ENCODE results near the gene RBKS.
"Not testable (repeated sequence)": the region's sequence is repeated elsewhere in the genome, so short reads cannot be mapped to it uniquely, and the experiment has no call there.

The RBKS gene

GRCh38 chr2:27798948-27799645 is 91.1 kb downstream of the RBKS start:
- DNase-seq (ENCODE audit: low read depth in 2 of 2), result no peak

GRCh38 chr2:27798486-27798885 is 91.7 kb downstream of the RBKS start:
- DNase-seq (ENCODE audit: low read depth in 2 of 2), result no peak

- DNase-seq (ENCODE audit: low read depth in 2 of 2), result no peak
These were observed 92.3 kb downstream of the RBKS start for GRCh38 chr2:27797841-27798240.

GRCh38 chr2:27796791-27797765 is 93.1 kb downstream of the RBKS start:
- DNase-seq (ENCODE audit: low read depth in 2 of 2), result no peak

GRCh38 chr2:27795868-27796277 is 94.3 kb downstream of the RBKS start:
- DNase-seq (ENCODE audit: low read depth in 2 of 2), result no peak

GRCh38 chr2:27795093-27795834 is 94.9 kb downstream of the RBKS start:
- no peak for DNase-seq (ENCODE audit: low read depth in 2 of 2)

- DNase-seq (ENCODE audit: low read depth in 2 of 2), result no peak
These were observed 97.4 kb downstream of the RBKS start for GRCh38 chr2:27792759-27793158.

GRCh38 chr2:27790796-27791195 is 99.4 kb downstream of the RBKS start:
- no peak for DNase-seq (ENCODE audit: low read depth in 2 of 2)

- DNase-seq (ENCODE audit: low read depth in 2 of 2), result no peak
These were observed 107.5 kb downstream of the RBKS start for GRCh38 chr2:27782701-27783100.

GRCh38 chr2:27781496-27781895 is 108.7 kb downstream of the RBKS start:
- no peak for DNase-seq (ENCODE audit: low read depth in 2 of 2)

- no peak for DNase-seq (ENCODE audit: low read depth in 2 of 2)
These were observed 110.7 kb downstream of the RBKS start for GRCh38 chr2:27779417-27780055.

GRCh38 chr2:27776696-27777095 is 113.5 kb downstream of the RBKS start:
- DNase-seq (ENCODE audit: low read depth in 2 of 2), result no peak

GRCh38 chr2:27776097-27776496 is 114.1 kb downstream of the RBKS start:
- DNase-seq (ENCODE audit: low read depth in 2 of 2), result no peak

- no peak for DNase-seq (ENCODE audit: low read depth in 2 of 2)
These were observed 116.2 kb downstream of the RBKS start for GRCh38 chr2:27773959-27774358.

- DNase-seq (ENCODE audit: low read depth in 2 of 2), result no peak
These were observed 117.4 kb downstream of the RBKS start for GRCh38 chr2:27772804-27773203.

- DNase-seq (ENCODE audit: low read depth in 2 of 2), result peak; percentile 76 to 82
These were observed 118.4 kb downstream of the RBKS start, which contains the start of gene MRPL33 for GRCh38 chr2:27771548-27772335. Gene MRPL33, plus strand, starts transcription at chr2:27771719. Its CDS starts 59 bp downstream, at chr2:27771778.

- DNase-seq (ENCODE audit: low read depth in 2 of 2), result no peak
These were observed 119.0 kb downstream of the RBKS start for GRCh38 chr2:27771202-27771547.

- no peak for DNase-seq (ENCODE audit: low read depth in 2 of 2)
These were observed 123.9 kb downstream of the RBKS start for GRCh38 chr2:27766287-27766661.

- peak; percentile 15 to 28 for DNase-seq (ENCODE audit: low read depth in 2 of 2)
These were observed 124.4 kb downstream of the RBKS start for GRCh38 chr2:27765621-27766286.

GRCh38 chr2:27764526-27764925 is 125.7 kb downstream of the RBKS start:
- DNase-seq (ENCODE audit: low read depth in 2 of 2), result not testable (repeated sequence)
